GM21717 (cell line): ENCODE results near the gene ELAVL2.
"Not testable (repeated sequence)": the region's sequence is repeated elsewhere in the genome, so short reads cannot be mapped to it uniquely, and the experiment has no call there.

ENCODE experiments used
- ATAC-seq: cut with Tn5 transposase; IDR thresholded peaks from one replicate; pipeline ENCODE4 v1.9.1; 2021; ENCODE audit warnings: mild to moderate bottlenecking, moderate library complexity; ENCODE audit not compliant: unreplicated experiment

The ELAVL2 gene

GRCh38 chr9:23728736-23729135 is 97.3 kb downstream of the ELAVL2 start:
- no peak for ATAC-seq

- ATAC-seq: no peak
Observed at GRCh38 chr9:23725279-23725946, 100.6 kb downstream of the ELAVL2 start.

GRCh38 chr9:23723672-23724071 is 102.4 kb downstream of the ELAVL2 start:
- ATAC-seq: no peak

GRCh38 chr9:23723048-23723447 is 103.0 kb downstream of the ELAVL2 start:
- ATAC-seq: not testable (repeated sequence)

GRCh38 chr9:23721466-23721865 is 104.6 kb downstream of the ELAVL2 start:
- ATAC-seq: no peak

DNA sequence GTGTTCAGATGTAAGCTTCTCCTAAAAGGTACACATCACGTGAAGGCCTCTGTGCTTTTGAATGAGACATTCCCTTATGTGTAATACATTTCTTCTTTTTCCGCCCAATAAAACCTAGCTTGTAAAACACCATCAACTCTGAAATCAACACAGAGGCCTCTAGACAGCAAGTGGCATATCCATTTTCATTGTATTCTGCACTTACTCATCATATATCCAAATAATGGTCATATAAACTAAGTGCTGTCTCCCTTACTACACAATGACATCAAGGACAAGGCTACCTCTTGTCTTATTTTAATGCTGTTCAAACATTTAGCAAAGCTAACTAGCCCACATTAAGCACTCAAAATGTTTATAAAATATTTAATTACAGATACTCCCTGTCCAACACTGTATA is 108.5 kb downstream of the ELAVL2 start:
- no peak for ATAC-seq

DNA sequence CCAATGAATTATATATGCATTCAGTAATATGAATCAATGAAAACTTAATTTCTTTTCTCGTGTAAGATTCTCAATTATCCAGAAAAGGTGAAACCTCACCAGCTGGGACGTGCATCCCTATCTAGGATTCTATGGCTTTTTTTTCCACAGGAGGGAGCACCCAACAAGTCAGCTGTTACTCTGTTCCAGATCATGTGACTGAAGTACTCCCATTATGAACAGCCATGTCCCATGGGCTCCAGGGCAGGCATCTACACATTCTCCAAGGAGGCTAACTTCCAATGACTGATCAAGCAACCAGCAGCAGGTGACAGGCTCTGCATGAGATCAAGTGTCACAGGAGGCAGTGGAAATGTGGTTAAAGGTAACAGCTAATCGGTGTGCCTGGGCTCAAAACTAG is 118.8 kb downstream of the ELAVL2 start:
- no peak for ATAC-seq

GRCh38 chr9:23702311-23702922 is 123.6 kb downstream of the ELAVL2 start:
- no peak for ATAC-seq

- ATAC-seq: no peak
Observed at GRCh38 chr9:23701291-23701690, 124.7 kb downstream of the ELAVL2 start.

- no peak for ATAC-seq
Observed at GRCh38 chr9:23700359-23700758, 125.7 kb downstream of the ELAVL2 start.

- ATAC-seq: no peak
Observed at GRCh38 chr9:23698161-23698560, 127.9 kb downstream of the ELAVL2 start.

DNA sequence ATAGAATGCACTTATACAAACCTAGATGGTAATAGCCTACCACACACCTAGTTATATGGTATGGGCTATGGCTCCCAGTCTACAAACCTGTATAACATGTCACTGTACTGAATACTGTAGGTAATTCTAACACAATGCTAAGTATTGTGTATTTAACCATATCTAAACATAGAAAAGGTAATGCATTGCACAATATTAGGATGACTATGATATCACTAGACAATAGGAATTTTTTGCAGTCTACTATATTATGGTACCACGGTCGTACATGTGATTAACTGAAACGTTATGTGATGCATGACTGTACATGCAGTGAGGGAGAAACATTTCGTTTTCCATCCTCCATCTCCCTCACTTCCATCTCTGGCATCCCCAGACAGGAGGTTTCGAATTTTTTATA is 130.5 kb downstream of the ELAVL2 start:
- ATAC-seq: no peak

- ATAC-seq: no peak
Observed at GRCh38 chr9:23693374-23693773, 132.7 kb downstream of the ELAVL2 start.

- ATAC-seq: no peak
Observed at GRCh38 chr9:23686896-23687295, 139.1 kb downstream of the ELAVL2 start.

DNA sequence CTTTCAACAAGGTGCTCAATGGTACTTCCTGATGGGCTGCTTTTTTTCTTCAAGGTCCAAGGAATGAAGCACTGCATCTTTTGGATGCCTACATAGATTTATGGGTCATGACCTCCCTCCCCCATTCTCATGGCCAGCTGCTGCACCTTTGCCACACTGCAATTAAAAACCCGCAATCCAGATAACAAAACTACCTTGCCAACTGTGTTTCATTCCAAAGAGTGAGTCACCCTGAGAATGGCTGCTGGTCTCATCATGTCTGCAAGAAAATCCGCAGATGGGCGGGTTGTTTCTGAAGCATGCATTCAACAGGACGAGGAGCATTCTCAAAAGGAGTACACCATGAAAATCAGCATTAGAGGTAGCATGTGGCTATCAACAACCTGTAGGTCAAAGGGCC is 139.8 kb downstream of the ELAVL2 start:
- no peak for ATAC-seq

DNA sequence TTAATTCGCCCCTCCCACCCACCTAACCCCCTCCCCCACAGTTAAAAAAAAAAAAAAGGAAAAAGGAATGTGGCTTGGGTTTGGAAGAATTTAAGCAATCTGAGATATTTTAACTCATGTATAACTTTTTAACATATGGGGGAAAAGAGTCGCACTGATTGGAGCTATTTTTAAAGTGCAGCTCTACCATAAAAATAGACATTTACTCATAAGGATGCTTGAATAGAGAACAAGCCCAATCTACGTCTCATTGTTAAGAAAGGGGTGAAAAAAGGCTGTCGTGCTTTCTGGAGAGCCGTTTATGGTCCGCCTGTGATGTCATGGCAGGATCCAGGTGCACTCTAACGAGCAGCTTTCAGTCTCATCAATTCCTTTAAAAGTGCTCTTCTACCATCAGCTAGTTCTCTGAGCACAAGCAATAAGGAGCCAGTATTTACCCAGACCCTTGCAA is 142.4 kb downstream of the ELAVL2 start:
- ATAC-seq: no peak

DNA sequence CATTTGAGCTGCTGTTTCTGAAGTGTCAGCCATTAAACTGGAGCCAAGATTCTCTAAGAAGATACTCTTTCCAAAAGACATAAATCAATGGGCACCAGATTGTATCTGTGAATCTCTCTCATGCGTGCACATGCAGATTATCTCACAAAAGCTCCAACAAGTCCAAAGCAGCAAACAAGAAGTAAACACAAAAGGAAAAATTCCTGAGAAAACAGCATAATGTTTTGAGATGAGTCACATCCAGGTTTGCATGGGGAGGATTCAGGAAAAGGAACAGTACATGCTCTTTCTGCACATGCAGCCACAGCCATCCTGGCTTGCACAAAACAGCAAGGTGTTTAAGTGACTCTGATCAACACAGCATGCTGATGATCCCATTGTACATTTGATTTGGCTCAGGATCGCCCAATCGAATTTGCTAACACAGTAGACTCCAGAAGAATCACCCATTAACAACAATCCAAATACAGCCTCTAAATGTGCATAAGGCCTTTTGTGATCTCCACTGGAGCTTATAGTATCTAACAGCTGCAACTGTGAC is 143.1 kb downstream of the ELAVL2 start:
- no peak for ATAC-seq

DNA sequence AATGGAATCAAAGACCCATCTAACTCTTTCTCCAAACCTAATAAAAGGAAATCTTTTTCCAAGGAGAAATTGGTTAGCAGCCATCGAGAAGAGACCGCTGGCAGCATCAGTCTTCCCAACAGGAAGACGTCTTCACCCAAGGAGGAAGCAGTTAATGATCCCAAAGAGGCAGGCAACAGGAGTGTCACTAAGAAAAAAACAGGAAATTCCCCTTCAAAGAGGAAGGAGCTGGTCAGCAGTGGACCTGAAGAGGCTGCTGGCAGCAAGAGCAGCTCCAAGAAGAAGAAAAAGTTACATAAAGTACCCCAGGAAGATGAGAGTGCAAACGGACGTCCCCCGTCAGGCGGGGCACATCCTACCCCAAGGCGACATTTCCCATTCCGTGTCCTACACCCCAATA is 143.7 kb downstream of the ELAVL2 start:
- no peak for ATAC-seq

DNA sequence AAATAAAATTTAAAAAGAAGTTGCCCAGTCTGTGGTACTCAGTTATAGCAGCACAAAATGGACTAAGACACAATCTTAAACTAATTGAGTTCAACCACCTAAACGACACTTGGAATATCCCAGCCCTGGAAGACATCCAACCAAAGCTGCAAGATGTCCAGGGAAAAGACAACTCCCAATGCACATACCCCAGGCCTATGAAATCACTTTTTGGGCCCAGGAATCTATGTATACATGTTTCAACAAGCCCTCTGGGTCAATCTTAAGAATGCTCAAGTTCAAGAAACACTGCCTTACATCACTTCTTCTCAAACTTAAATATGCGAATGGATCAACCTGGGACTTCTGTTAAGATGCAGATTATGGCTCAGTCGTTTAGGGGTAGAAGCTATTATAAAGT is 148.6 kb downstream of the ELAVL2 start:
- ATAC-seq: no peak

DNA sequence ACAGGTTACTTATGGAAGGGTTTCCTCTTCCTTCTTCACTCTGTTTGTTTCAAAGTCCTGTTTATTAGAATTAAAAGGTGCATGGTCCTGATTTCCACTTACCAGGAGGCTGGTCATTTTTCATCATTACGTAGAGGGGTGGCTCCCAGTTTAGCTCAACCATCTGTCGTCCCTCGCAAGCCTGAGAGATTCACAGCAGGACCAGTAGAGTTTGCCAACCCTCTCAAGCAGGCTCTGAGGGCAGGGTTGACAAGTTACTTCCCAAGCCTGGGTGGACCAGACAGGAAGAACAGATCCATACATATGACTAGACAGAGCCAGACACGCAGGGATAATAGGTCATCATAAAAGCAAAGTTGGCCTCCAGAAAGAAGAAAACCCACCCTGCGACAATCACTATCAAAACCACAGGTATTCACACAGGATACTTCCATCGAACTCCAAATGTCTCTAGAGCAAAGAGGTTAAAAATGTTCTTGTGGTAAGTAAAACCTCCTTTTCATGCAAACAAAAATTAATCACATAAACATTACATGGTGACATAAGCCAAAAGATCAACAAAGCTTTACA is 151.9 kb downstream of the ELAVL2 start:
- no peak for ATAC-seq

DNA sequence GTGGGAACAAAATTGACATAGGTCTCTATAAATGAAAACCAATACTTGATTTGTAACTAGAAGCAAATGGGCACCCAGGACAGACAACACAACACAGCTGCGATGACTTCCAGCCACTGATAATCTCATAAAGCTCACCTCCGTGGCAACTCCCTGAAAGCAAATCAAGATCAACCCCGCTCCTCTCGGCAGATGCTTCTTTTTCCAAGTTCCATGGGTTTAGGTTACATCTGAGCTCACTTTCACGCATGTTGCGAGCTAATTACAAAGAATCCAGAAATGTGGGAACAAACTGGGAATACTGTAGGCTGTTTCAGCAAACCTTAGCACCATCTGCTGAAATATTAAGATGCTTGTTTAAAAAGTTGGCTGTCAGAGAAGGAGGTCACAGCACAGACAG is 153.9 kb downstream of the ELAVL2 start:
- ATAC-seq: no peak

DNA sequence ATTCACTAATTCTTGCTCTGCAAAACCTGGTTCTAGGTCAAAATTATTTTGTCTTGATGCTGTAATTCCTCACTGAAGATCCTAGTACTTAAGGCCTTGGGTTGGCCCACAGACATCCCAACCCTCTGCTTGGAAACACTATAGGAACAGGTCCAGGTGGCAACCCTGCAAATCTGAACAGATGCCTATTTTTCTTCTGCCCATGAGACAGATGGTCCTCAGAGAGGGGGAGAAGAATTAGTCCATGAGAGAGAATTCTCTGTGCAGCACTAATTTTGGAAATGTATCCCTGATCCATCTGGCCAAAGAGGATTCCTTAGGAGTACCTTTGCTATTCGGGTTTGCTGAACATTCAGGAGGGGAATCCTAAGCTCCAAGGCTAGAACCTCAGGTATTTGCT is 156.3 kb downstream of the ELAVL2 start:
- ATAC-seq: no peak
